Glutamatergic neuron (in vitro differentiated cells): ENCODE data around the gene S100A1. TPM values are rescaled to one million over a fixed set of nuclear protein-coding genes. Genes with fewer than 3 reads are reported as not detected.

Experiments used
- DNase-seq: peaks from one replicate; pipeline ENCODE4 v3.0.0; 2022
- H3K27ac Mint-ChIP-seq: one replicate; pipeline ENCODE4 v1.8.0; 2020; ENCODE audit warnings: mild to moderate bottlenecking, mixed read lengths, inconsistent platforms; ENCODE audit not compliant: unreplicated experiment
- H3K27me3 Mint-ChIP-seq: one replicate; pipeline ENCODE4 v1.8.0; 2020; ENCODE audit warnings: mild to moderate bottlenecking, moderate library complexity, mixed read lengths, inconsistent platforms; ENCODE audit not compliant: unreplicated experiment
- H3K36me3 Mint-ChIP-seq: one replicate; pipeline ENCODE4 v1.8.0; 2020; ENCODE audit warnings: mild to moderate bottlenecking, mixed read lengths, inconsistent platforms; ENCODE audit not compliant: unreplicated experiment
- H3K4me1 Mint-ChIP-seq: one replicate; pipeline ENCODE4 v1.8.0; 2020; ENCODE audit warnings: mild to moderate bottlenecking, low read depth, mixed read lengths, inconsistent platforms; ENCODE audit not compliant: unreplicated experiment
- H3K4me3 Mint-ChIP-seq: one replicate; pipeline ENCODE4 v1.8.0; 2020; ENCODE audit warnings: mild to moderate bottlenecking, mixed read lengths, inconsistent platforms; ENCODE audit not compliant: unreplicated experiment
- H3K9me3 Mint-ChIP-seq: one replicate; pipeline ENCODE4 v1.8.0; 2020; ENCODE audit warnings: mild to moderate bottlenecking, moderate library complexity, mixed read lengths, inconsistent platforms; ENCODE audit not compliant: unreplicated experiment
- CTCF ChIP-seq: fragments of 200-600 bp; sonication (generic); IDR thresholded peaks from one replicate; pipeline ENCODE4 v1.5.0; 2021; ENCODE audit not compliant: partially characterized antibody, unreplicated experiment
- total RNA-seq: library from RNA; stranded (reverse); fragmentation: NEBNext Ultra II Directional; extraction: Animal tissue kit (Norgen Biotek cat#: 25700); gene quantifications from one replicate; pipeline ENCODE4 v1.2.1, GENCODE V29; 2021; ENCODE audit not compliant: unreplicated experiment

Gene S100A1
- total RNA-seq, 1 donor from 2014 or later = 35.4 TPM

GRCh38 chr1:153658400-153659174, 30.4 kb downstream of the S100A1 start, which contains the start of gene SNAPIN:
TSS of gene SNAPIN (plus strand) at chr1:153658703. CDS start at chr1:153658744, 41 bp downstream.
- peak within 1 kb of the TSS; percentile 97 for H3K4me3 Mint-ChIP-seq
- peaks cover 6% of the 10 kb centered on the region for H3K27me3 Mint-ChIP-seq
- H3K36me3 Mint-ChIP-seq = no peaks in the 10 kb centered on the region
- H3K9me3 Mint-ChIP-seq = peaks cover 3% of the 10 kb centered on the region
- DNase-seq = peak; percentile 92
- H3K27ac Mint-ChIP-seq = peak within 1 kb of the TSS; percentile 68
- TF ChIP-seq CTCF = no peak
- peaks cover 11% of the 10 kb centered on the region for H3K4me1 Mint-ChIP-seq

DNA sequence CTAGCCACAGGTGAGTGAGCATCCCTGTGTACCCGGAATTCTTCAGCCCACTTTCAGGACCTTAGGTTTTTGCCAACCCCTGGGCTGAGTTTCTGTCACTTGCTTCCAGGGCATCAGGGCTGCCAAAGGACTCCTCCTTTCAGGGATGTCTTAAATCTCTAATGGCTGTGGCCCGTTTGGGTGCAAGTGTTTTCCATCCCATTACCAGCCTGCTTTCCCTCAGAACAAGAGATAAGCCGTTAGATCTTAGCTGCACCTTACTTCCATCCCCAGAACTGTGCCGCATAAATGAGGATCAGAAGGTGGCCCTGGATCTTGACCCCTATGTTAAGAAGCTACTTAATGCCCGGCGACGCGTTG, 30.9 kb downstream of the S100A1 start:
- Mint-ChIP-seq H3K4me1 (peaks cover 11% of the 10 kb centered on the region), H3K27ac (no peak overlapping the region), H3K9me3 (peaks cover 3% of the 10 kb centered on the region), H3K36me3 (no peaks in the 10 kb centered on the region), H3K4me3 (peak overlapping the region; percentile 97), H3K27me3 (peaks cover 3% of the 10 kb centered on the region)
- TF ChIP-seq CTCF = no peak
- DNase-seq = no peak

GRCh38 chr1:153659656-153660055, 31.4 kb downstream of the S100A1 start:
- TF ChIP-seq CTCF = no peak
- Mint-ChIP-seq H3K27me3 (peaks cover 3% of the 10 kb centered on the region), H3K4me3 (peak overlapping the region; percentile 97), H3K4me1 (peaks cover 11% of the 10 kb centered on the region), H3K27ac (no peak overlapping the region), H3K36me3 (no peaks in the 10 kb centered on the region), H3K9me3 (peaks cover 3% of the 10 kb centered on the region)
- no peak for DNase-seq

- Mint-ChIP-seq H3K27ac (peak overlapping the region; percentile 38), H3K9me3 (peaks cover 3% of the 10 kb centered on the region), H3K36me3 (no peaks in the 10 kb centered on the region), H3K4me1 (peaks cover 11% of the 10 kb centered on the region), H3K4me3 (peak overlapping the region; percentile 63), H3K27me3 (peaks cover 3% of the 10 kb centered on the region)
- TF ChIP-seq CTCF = no peak
- DNase-seq = no peak
Observed at GRCh38 chr1:153661111-153661708, 33.0 kb downstream of the S100A1 start.

GRCh38 chr1:153662269-153662668, 34.0 kb downstream of the S100A1 start:
- no peak overlapping the region for H3K27ac Mint-ChIP-seq
- H3K4me3 Mint-ChIP-seq = no peak overlapping the region
- H3K36me3 Mint-ChIP-seq = no peaks in the 10 kb centered on the region
- DNase-seq = no peak
- TF ChIP-seq CTCF = no peak
- peaks cover 3% of the 10 kb centered on the region for H3K9me3 Mint-ChIP-seq
- peaks cover 11% of the 10 kb centered on the region for H3K4me1 Mint-ChIP-seq
- H3K27me3 Mint-ChIP-seq = peaks cover 3% of the 10 kb centered on the region
